A549 (cell line): Measurements from ENCODE around the gene APBB2. TPM values are rescaled to one million over a fixed set of nuclear protein-coding genes. Genes with fewer than 3 reads are reported as not detected.

Experiments
- ATAC-seq, 2 experiments: fragments of 200-7000 bp in 1 of 2; fragments of >200 bp in 1 of 2; cut with Nextera tagmentation in 1 of 2; cut with Tn5 transposase in 1 of 2; 3 replicates each; pipeline versions ENCODE4 v1.8.0 to v1.9.1; 2018 to 2020; ENCODE audit warnings: mild to moderate bottlenecking in 1 of 2, moderate library complexity in 1 of 2
- CTCF ChIA-PET: fragments of 300-600 bp; sonication (Branson Sonifier 250); formaldehyde crosslinking; extraction: SDS; loops from one replicate; lab custom pipeline; 2021; ENCODE audit warnings: antibody characterized with exemption, inconsistent platforms; lab: Yijun Ruan, JAX
- POLR2A ChIA-PET: fragments of 350-600 bp; formaldehyde crosslinking; extraction: SDS; loops from one replicate; lab custom pipeline; 2021; ENCODE audit warnings: antibody characterized with exemption, inconsistent platforms; lab: Yijun Ruan, JAX
- DNase-seq, 2 experiments: peaks; one replicate each; pipeline versions ENCODE4 v3.0.0 to v3.0.0-alpha.2; 2011 to 2016; ENCODE audit warnings: low read depth in 1 of 2, low spot score in 1 of 2
- FAIRE-seq: peaks from 2 replicates; lab custom pipeline; 2011; peaks lifted over from hg19 to GRCh38; lab: Jason Lieb, UNC
- H3K27ac ChIP-seq, 2 experiments: fragments of >200 bp; sonication (Bioruptor Twin); formaldehyde crosslinking; 3 replicates each; pipeline ENCODE4 v1.5.1; 2016 to 2017
- H3K4me1 ChIP-seq: fragments of >200 bp; sonication (Bioruptor Twin); formaldehyde crosslinking; 3 replicates; pipeline ENCODE4 v1.6.1; 2016
- H3K4me2 ChIP-seq: fragments of >200 bp; sonication (Bioruptor Twin); formaldehyde crosslinking; 3 replicates; pipeline ENCODE4 v1.6.1; 2016
- H3K4me3 ChIP-seq: fragments of >200 bp; sonication (Bioruptor Twin); formaldehyde crosslinking; 3 replicates; pipeline ENCODE4 v1.5.1; 2016
- H3K9me3 ChIP-seq: fragments of >200 bp; sonication (Bioruptor Twin); formaldehyde crosslinking; 3 replicates; pipeline ENCODE4 v1.6.1; 2016
- ATOH8 ChIP-seq: fragments of 250-450 bp; sonication (Bioruptor Pico); IDR thresholded peaks from 2 replicates; pipeline ENCODE4 v1.5.0; 2020; ENCODE audit warnings: low read depth, mild to moderate bottlenecking, moderate library complexity
- CHD4 ChIP-seq: fragments of 200-600 bp; sonication (generic); IDR thresholded peaks from 2 replicates; pipeline ENCODE4 v1.6.1; 2016; ENCODE audit warnings: antibody characterized with exemption, mild to moderate bottlenecking, borderline replicate concordance
- CTCF ChIP-seq: fragments of >200 bp; sonication (Bioruptor Twin); formaldehyde crosslinking; IDR thresholded peaks from 3 replicates; pipeline ENCODE4 v1.5.1; 2016
- EHF ChIP-seq: fragments of 250-450 bp; sonication (Bioruptor Pico); IDR thresholded peaks from 2 replicates; pipeline ENCODE4 v1.5.0; 2020; ENCODE audit warnings: mild to moderate bottlenecking
- EP300 ChIP-seq, 2 experiments: fragments of >200 bp; sonication (Bioruptor Twin); formaldehyde crosslinking; IDR thresholded peaks; 2 replicates in 1 of 2; 3 replicates in 1 of 2; pipeline ENCODE4 v1.6.1; 2016 to 2017
- FOSL2 ChIP-seq, 2 experiments: fragments of 450-650 bp in 1 of 2; fragments of >200 bp in 1 of 2; sonication (Bioruptor Twin) in 1 of 2; formaldehyde crosslinking; IDR thresholded peaks; 2 replicates each; pipeline versions ENCODE4 v1.5.0 to v1.6.1; 2016 to 2020; ENCODE audit warnings: mild to moderate bottlenecking in 1 of 2, moderate library complexity in 1 of 2
- HDAC2 ChIP-seq: fragments of 200-600 bp; sonication (generic); IDR thresholded peaks from 2 replicates; pipeline ENCODE4 v1.6.1; 2016
- HEYL ChIP-seq: fragments of 250-450 bp; sonication (Bioruptor Pico); IDR thresholded peaks from 2 replicates; pipeline ENCODE4 v1.8.0; 2021; ENCODE audit warnings: mild to moderate bottlenecking, moderate library complexity
- HOXA7 ChIP-seq: fragments of 250-450 bp; sonication (Bioruptor Pico); IDR thresholded peaks from 2 replicates; pipeline ENCODE4 v1.5.0; 2020; ENCODE audit warnings: mild to moderate bottlenecking, moderate library complexity
- HOXB5 ChIP-seq: fragments of 250-450 bp; sonication (Bioruptor Pico); IDR thresholded peaks from 2 replicates; pipeline ENCODE4 v1.5.0; 2020; ENCODE audit warnings: mild to moderate bottlenecking, moderate library complexity
- JUN ChIP-seq, 2 experiments: fragments of >200 bp; sonication (Bioruptor Twin); formaldehyde crosslinking; IDR thresholded peaks; 2 replicates in 1 of 2; 3 replicates in 1 of 2; pipeline ENCODE4 v1.6.1; 2016 to 2017
- MAX ChIP-seq: IDR thresholded peaks from 2 replicates; pipeline ENCODE4 v1.6.1; 2012
- NR3C1 ChIP-seq: fragments of >200 bp; sonication (Bioruptor Twin); formaldehyde crosslinking; IDR thresholded peaks from 3 replicates; pipeline ENCODE4 v1.6.1; 2017
- PHF8 ChIP-seq: fragments of 200-600 bp; sonication (generic); IDR thresholded peaks from 2 replicates; pipeline ENCODE4 v1.6.1; 2016; ENCODE audit warnings: low read depth, mild to moderate bottlenecking, antibody characterized with exemption, moderate library complexity, borderline replicate concordance
- RFX5 ChIP-seq: fragments of 450-650 bp; IDR thresholded peaks from 2 replicates; pipeline ENCODE4 v1.7.1; 2014; ENCODE audit warnings: antibody characterized with exemption, mild to moderate bottlenecking, moderate library complexity
- TFCP2L1 ChIP-seq: fragments of 250-450 bp; sonication (Bioruptor Pico); IDR thresholded peaks from 2 replicates; pipeline ENCODE4 v1.5.0; 2021; ENCODE audit warnings: mild to moderate bottlenecking
- ZFP36 ChIP-seq: fragments of 450-650 bp; IDR thresholded peaks from 2 replicates; pipeline ENCODE4 v1.6.1; 2014; ENCODE audit warnings: borderline replicate concordance; ENCODE audit not compliant: partially characterized antibody
- WGBS: methylation state at CpG from one replicate; pipeline ENCODE4 v1.1.6; 2017; ENCODE audit errors: missing lambda C conversion rate; 5-methylcytosine and 5-hydroxymethylcytosine counted together
- polyA plus RNA-seq, 4 experiments: library from polyadenylated mRNA; depleted of rRNA in 3 of 4; stranded (reverse); fragments of >200 nt; fragmentation: RNase III in 1 of 4; extraction: RNeasy Plus Mini Kit Qiagen cat#74134 plus additional on column Dnase treatment in 1 of 4; gene quantifications; 2 replicates in 3 of 4; 3 replicates in 1 of 4; pipeline ENCODE4 v1.2.3, GENCODE V29; 2011 to 2017
- TF ChIP-seq, protein P1 (sequence below): fragments of 200-600 bp; sonication (generic); IDR thresholded peaks from 2 replicates; pipeline ENCODE4 v1.6.1; 2016; ENCODE audit warnings: antibody characterized with exemption, mild to moderate bottlenecking, moderate library complexity
- TF ChIP-seq, protein P2 (sequence below): fragments of >200 bp; sonication (Bioruptor Twin); formaldehyde crosslinking; IDR thresholded peaks from 2 replicates; pipeline ENCODE4 v1.6.1; 2016

Gene APBB2
- polyA plus RNA-seq, 2 of the 4 experiments (the other 2 are of a cell fraction) = 8.3 to 31.9 TPM

GRCh38 chr4:40848940-40849339 is 365.4 kb downstream of the APBB2 start (continued):
- TF ChIP-seq, protein P1, sequence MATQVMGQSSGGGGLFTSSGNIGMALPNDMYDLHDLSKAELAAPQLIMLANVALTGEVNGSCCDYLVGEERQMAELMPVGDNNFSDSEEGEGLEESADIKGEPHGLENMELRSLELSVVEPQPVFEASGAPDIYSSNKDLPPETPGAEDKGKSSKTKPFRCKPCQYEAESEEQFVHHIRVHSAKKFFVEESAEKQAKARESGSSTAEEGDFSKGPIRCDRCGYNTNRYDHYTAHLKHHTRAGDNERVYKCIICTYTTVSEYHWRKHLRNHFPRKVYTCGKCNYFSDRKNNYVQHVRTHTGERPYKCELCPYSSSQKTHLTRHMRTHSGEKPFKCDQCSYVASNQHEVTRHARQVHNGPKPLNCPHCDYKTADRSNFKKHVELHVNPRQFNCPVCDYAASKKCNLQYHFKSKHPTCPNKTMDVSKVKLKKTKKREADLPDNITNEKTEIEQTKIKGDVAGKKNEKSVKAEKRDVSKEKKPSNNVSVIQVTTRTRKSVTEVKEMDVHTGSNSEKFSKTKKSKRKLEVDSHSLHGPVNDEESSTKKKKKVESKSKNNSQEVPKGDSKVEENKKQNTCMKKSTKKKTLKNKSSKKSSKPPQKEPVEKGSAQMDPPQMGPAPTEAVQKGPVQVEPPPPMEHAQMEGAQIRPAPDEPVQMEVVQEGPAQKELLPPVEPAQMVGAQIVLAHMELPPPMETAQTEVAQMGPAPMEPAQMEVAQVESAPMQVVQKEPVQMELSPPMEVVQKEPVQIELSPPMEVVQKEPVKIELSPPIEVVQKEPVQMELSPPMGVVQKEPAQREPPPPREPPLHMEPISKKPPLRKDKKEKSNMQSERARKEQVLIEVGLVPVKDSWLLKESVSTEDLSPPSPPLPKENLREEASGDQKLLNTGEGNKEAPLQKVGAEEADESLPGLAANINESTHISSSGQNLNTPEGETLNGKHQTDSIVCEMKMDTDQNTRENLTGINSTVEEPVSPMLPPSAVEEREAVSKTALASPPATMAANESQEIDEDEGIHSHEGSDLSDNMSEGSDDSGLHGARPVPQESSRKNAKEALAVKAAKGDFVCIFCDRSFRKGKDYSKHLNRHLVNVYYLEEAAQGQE = no peak

DNA sequence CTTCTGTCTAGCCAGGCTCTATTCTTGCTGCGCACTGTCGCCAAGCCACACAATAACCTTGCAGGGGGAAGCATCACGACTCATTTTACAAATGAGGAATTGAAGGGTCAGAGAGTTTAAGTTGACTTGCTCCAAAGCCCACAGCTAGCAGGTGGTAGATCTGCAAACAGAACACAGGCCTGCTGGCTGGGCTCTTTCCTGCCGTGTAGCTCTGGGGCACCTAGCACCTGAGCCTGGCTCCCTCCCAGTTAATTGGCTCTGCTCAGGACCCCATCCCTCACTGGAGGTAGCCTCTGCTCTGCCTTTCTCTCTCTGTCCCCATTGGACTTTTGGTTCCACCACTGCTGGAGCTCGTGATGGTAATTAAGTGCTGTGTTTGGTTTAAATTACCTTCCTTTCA is 366.1 kb downstream of the APBB2 start:
- no peaks in the 10 kb centered on the region for H3K4me1 ChIP-seq
- FAIRE-seq (no peak), ATAC-seq (no peak), DNase-seq (no peak)
- POLR2A ChIA-PET = no interaction called here
- H3K4me2 ChIP-seq = no peak overlapping the region
- WGBS = 81% methylated on average over 4 of the region's 5 CpGs
- H3K27ac ChIP-seq = no peak overlapping the region
- TF ChIP-seq CTCF (no peak), TFCP2L1 (CRISPR knock-in tag) (no peak), NR3C1 (no peak), CHD4 (no peak), EHF (CRISPR knock-in tag) (no peak), HOXA7 (CRISPR knock-in tag) (no peak), RFX5 (no peak), JUN (IDR thresholded peaks at IDR 0.05) (no peak), HEYL (CRISPR knock-in tag) (no peak), HOXB5 (CRISPR knock-in tag) (no peak), MAX (no peak), FOSL2 (IDR thresholded peaks at IDR 0.05) (no peak), FOSL2 (CRISPR knock-in tag; IDR thresholded peaks at IDR 0.05) (no peak), ATOH8 (CRISPR knock-in tag) (no peak), EP300 (IDR thresholded peaks at IDR 0.05) (no peak)
- TF ChIP-seq, protein P2, sequence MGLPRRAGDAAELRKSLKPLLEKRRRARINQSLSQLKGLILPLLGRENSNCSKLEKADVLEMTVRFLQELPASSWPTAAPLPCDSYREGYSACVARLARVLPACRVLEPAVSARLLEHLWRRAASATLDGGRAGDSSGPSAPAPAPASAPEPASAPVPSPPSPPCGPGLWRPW = no peak
- no peaks in the 10 kb centered on the region for H3K9me3 ChIP-seq
- H3K4me3 ChIP-seq = no peak overlapping the region
- CTCF ChIA-PET = interaction anchor here (1.5 kb wide), 1 partner anchor 50 kb away, joined by 6 read pairs; no protein-coding TSS in a partner anchor

DNA sequence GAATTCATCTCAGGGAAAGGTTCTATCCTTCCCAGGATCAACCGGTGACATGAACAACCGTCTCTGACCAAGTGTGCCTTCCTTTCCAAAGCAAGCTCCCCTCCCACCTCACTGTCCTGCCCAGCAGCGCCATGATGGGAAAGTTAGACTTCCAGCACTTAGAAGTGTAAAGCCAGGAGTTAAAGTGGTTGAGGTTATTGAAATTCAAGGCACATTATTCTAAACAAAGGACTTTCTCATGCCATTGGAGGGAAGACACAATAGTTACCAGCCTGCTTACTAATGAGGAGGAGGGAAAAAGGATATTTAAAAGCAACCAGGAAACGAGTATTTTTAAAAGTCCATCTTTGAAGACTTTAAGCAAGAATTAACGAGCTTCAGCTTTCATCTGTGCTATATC is 367.8 kb downstream of the APBB2 start:
- 79% methylated on average over 5 of the region's 5 CpGs for WGBS
- ChIA-PET CTCF (interaction anchor here (0.6 to 0.7 kb wide), 2 partner anchors 37 to 129 kb away, joined by 3 to 4 read pairs; no protein-coding TSS in a partner anchor), POLR2A (no interaction called here)
- no peak for FAIRE-seq
- DNase-seq = no peak
- TF ChIP-seq ATOH8 (CRISPR knock-in tag) = no peak
- TF ChIP-seq ZFP36 = no peak
- TF ChIP-seq HDAC2 = no peak
- TF ChIP-seq PHF8 = no peak
- no peak for TF ChIP-seq CTCF
- Histone ChIP-seq H3K9me3 (no peaks in the 10 kb centered on the region), H3K4me3 (no peak overlapping the region), H3K27ac (no peak overlapping the region), H3K4me2 (no peak overlapping the region), H3K4me1 (no peaks in the 10 kb centered on the region)
- ATAC-seq = no peak
